ENCODE data around the gene VWCE. TPM values are rescaled to one million over a fixed set of nuclear protein-coding genes. Genes with fewer than 3 reads are reported as not detected.

VWCE gene
- polyA plus RNA-seq, 1 donor (not counting 4 experiments of a cell fraction or from before 2014, with no cell fraction given), result 0.30 TPM

- H3K9me3 ChIP-seq (ENCODE audit: control insufficient read depth, low read depth, low read length), result no peaks in the 10 kb centered on the region
- H2AFZ ChIP-seq (ENCODE audit: control insufficient read depth, low read length), result no peak overlapping the region
- TF ChIP-seq EZH2 (IDR thresholded peaks at IDR 0.05; ENCODE audit: low read length), result no peak
- TF ChIP-seq, protein P1, sequence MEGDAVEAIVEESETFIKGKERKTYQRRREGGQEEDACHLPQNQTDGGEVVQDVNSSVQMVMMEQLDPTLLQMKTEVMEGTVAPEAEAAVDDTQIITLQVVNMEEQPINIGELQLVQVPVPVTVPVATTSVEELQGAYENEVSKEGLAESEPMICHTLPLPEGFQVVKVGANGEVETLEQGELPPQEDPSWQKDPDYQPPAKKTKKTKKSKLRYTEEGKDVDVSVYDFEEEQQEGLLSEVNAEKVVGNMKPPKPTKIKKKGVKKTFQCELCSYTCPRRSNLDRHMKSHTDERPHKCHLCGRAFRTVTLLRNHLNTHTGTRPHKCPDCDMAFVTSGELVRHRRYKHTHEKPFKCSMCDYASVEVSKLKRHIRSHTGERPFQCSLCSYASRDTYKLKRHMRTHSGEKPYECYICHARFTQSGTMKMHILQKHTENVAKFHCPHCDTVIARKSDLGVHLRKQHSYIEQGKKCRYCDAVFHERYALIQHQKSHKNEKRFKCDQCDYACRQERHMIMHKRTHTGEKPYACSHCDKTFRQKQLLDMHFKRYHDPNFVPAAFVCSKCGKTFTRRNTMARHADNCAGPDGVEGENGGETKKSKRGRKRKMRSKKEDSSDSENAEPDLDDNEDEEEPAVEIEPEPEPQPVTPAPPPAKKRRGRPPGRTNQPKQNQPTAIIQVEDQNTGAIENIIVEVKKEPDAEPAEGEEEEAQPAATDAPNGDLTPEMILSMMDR (optimal IDR thresholded peaks at IDR 0.05 in 1 of 3, IDR thresholded peaks at IDR 0.05 in 1 of 3, conservative IDR thresholded peaks at IDR 0.05 in 1 of 3; ENCODE audit: extremely low read depth in 1 of 3, insufficient read depth in 2 of 3, low read length in 3 of 3), result no peak
- H3K27ac ChIP-seq (ENCODE audit: control insufficient read depth, insufficient read depth, low read length), result no peak overlapping the region
- H3K9me1 ChIP-seq (ENCODE audit: control insufficient read depth, extremely low read depth, insufficient read depth, low read length), result no peaks in the 10 kb centered on the region
- no peak overlapping the region for H3K4me2 ChIP-seq (ENCODE audit: control insufficient read depth, extremely low read depth, insufficient read depth, low read depth, low read length)
- no peak for DNase-seq (ENCODE audit: low read depth, low spot score)
- no peaks in the 10 kb centered on the region for H3K79me2 ChIP-seq (ENCODE audit: control insufficient read depth, insufficient read depth, low read length)
- FAIRE-seq, result no peak
- no peaks in the 10 kb centered on the region for H3K27me3 ChIP-seq (ENCODE audit: control insufficient read depth, extremely low read depth, insufficient read depth, low read length)
- no peak overlapping the region for H3K9ac ChIP-seq (ENCODE audit: control insufficient read depth, extremely low read depth, insufficient read depth, low read length)
- no peaks in the 10 kb centered on the region for H3K4me1 ChIP-seq (ENCODE audit: control insufficient read depth, extremely low read depth, insufficient read depth, low read length)
- peaks cover 54 to 55% of the 10 kb centered on the region in 2 experiments for H3K36me3 ChIP-seq (ENCODE audit: control insufficient read depth in 2 of 2, extremely low read depth in 1 of 2, insufficient read depth in 2 of 2, low read length in 2 of 2)
- H4K20me1 ChIP-seq (ENCODE audit: control insufficient read depth, extremely low read depth, insufficient read depth, low read length), result peaks cover 8% of the 10 kb centered on the region
- H3K4me3 ChIP-seq (ENCODE audit: control insufficient read depth in 2 of 3, extremely low read depth in 1 of 3, insufficient read depth in 2 of 3, low read depth in 1 of 3, low read length in 3 of 3), result no peak overlapping the region
- dilution Hi-C loops (cut with MboI; ENCODE audit: extremely low pct_ligation_motif_present, low sequenced_read_pairs), result no loop called here
Observed at GRCh38 chr11:61307354-61307753, 12.2 kb upstream of the VWCE start.

DNA sequence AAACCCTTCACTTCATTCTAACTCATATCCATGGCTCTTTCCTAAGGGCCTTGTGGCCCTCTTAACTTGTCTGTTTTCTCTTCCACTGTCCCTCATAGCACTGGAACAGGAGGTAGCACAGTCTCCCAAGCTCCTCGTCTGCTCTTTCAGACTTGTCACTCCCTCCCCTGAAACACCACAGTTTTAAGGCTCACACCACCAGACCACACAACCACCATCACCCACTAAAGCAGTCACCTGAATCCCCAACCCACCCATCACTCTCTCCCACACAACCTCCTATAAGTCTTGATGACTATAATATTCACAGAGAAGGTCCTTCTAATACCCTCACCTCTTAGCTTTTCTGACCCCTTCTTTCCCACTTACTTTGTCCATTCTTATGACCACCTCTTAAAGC, 11.1 kb upstream of the VWCE start:
- no peak overlapping the region for H3K4me2 ChIP-seq (ENCODE audit: control insufficient read depth, extremely low read depth, insufficient read depth, low read depth, low read length)
- H3K27ac ChIP-seq (ENCODE audit: control insufficient read depth, insufficient read depth, low read length), result no peak overlapping the region
- no peak overlapping the region for H3K4me3 ChIP-seq (ENCODE audit: control insufficient read depth in 2 of 3, extremely low read depth in 1 of 3, insufficient read depth in 2 of 3, low read depth in 1 of 3, low read length in 3 of 3)
- dilution Hi-C loops (cut with MboI; ENCODE audit: extremely low pct_ligation_motif_present, low sequenced_read_pairs), result no loop called here
- peaks cover 8% of the 10 kb centered on the region for H4K20me1 ChIP-seq (ENCODE audit: control insufficient read depth, extremely low read depth, insufficient read depth, low read length)
- H3K9ac ChIP-seq (ENCODE audit: control insufficient read depth, extremely low read depth, insufficient read depth, low read length), result no peak overlapping the region
- no peaks in the 10 kb centered on the region for H3K79me2 ChIP-seq (ENCODE audit: control insufficient read depth, insufficient read depth, low read length)
- H3K9me3 ChIP-seq (ENCODE audit: control insufficient read depth, low read depth, low read length), result no peaks in the 10 kb centered on the region
- H2AFZ ChIP-seq (ENCODE audit: control insufficient read depth, low read length), result no peak overlapping the region
- DNase-seq (ENCODE audit: low read depth, low spot score) (no peak), FAIRE-seq (no peak)
- no peaks in the 10 kb centered on the region for H3K4me1 ChIP-seq (ENCODE audit: control insufficient read depth, extremely low read depth, insufficient read depth, low read length)
- H3K9me1 ChIP-seq (ENCODE audit: control insufficient read depth, extremely low read depth, insufficient read depth, low read length), result no peaks in the 10 kb centered on the region
- TF ChIP-seq, protein P1 (optimal IDR thresholded peaks at IDR 0.05 in 1 of 3, IDR thresholded peaks at IDR 0.05 in 1 of 3, conservative IDR thresholded peaks at IDR 0.05 in 1 of 3; ENCODE audit: extremely low read depth in 1 of 3, insufficient read depth in 2 of 3, low read length in 3 of 3), result no peak
- no peak for TF ChIP-seq EZH2 (IDR thresholded peaks at IDR 0.05; ENCODE audit: low read length)
- H3K36me3 ChIP-seq (ENCODE audit: control insufficient read depth in 2 of 2, extremely low read depth in 1 of 2, insufficient read depth in 2 of 2, low read length in 2 of 2), result peaks cover 50 to 60% of the 10 kb centered on the region in 2 experiments
- H3K27me3 ChIP-seq (ENCODE audit: control insufficient read depth, extremely low read depth, insufficient read depth, low read length), result no peaks in the 10 kb centered on the region

Data from keratinocyte (primary cell).